H1 (cell line): ENCODE results near the gene PRMT2.

Experiments
- CBX8 ChIP-seq: fragments of 300-800, 300-1000 bp; sonication (generic); IDR thresholded peaks from 2 replicates; pipeline ENCODE4 v1.7.1; 2016; ENCODE audit warnings: low read depth, low read length, borderline replicate concordance
- CHD1 ChIP-seq: IDR thresholded peaks from 2 replicates; pipeline ENCODE4 v1.6.1; 2012; ENCODE audit warnings: low read depth, low read length, improper control_type of control experiment
- CTCF ChIP-seq, 3 experiments: IDR thresholded peaks; 1 replicate in 2 of 3; 2 replicates in 1 of 3; pipeline versions ENCODE4 v1.5.1 to v1.6.1; 2011; ENCODE audit warnings: low read length in 3 of 3, mild to moderate bottlenecking in 3 of 3, inconsistent platforms in 2 of 3, low read depth in 1 of 3, moderate library complexity in 1 of 3; ENCODE audit not compliant: insufficient read depth in 1 of 3; ENCODE audit errors: control extremely low read depth in 1 of 3
- MAX ChIP-seq: IDR thresholded peaks from 2 replicates; pipeline ENCODE4 v1.6.1; 2012; ENCODE audit warnings: inconsistent platforms
- POLR2A ChIP-seq, 2 experiments: IDR thresholded peaks; 1 replicate in 1 of 2; 2 replicates in 1 of 2; pipeline ENCODE4 v1.6.1; 2011; ENCODE audit warnings: low read depth in 2 of 2, low read length in 2 of 2, mild to moderate bottlenecking in 2 of 2; ENCODE audit errors: control extremely low read depth in 1 of 2
- POLR2AphosphoS5 ChIP-seq: IDR thresholded peaks from 2 replicates; pipeline ENCODE4 v1.6.1; 2011; ENCODE audit warnings: low read depth, low read length
- SUZ12 ChIP-seq: fragments of 200-600 bp; sonication (generic); IDR thresholded peaks from 2 replicates; pipeline ENCODE4 v1.6.1; 2012; ENCODE audit warnings: mild to moderate bottlenecking, inconsistent platforms, low read length, moderate library complexity, mixed read lengths
- USF2 ChIP-seq: IDR thresholded peaks from 2 replicates; pipeline ENCODE4 v1.6.1; 2011; ENCODE audit warnings: low read length, improper control_type of control experiment
- ZNF274 ChIP-seq: IDR thresholded peaks from 2 replicates; pipeline ENCODE4 v1.7.0; 2012; ENCODE audit warnings: low read length, borderline replicate concordance; ENCODE audit errors: extremely low read depth

- TF ChIP-seq CBX8, result no peak
- no peak for TF ChIP-seq CTCF (IDR thresholded peaks at IDR 0.05; ENCODE audit: control extremely low read depth in 1 of 3, insufficient read depth in 1 of 3, low read depth in 1 of 3, low read length in 3 of 3)
- TF ChIP-seq POLR2A (IDR thresholded peaks at IDR 0.05; ENCODE audit: control extremely low read depth in 1 of 2, low read depth in 2 of 2, low read length in 2 of 2), result no peak
- no peak for TF ChIP-seq SUZ12
- TF ChIP-seq ZNF274, result no peak
- no peak for TF ChIP-seq CHD1
- no peak for TF ChIP-seq MAX
- TF ChIP-seq USF2, result no peak
- TF ChIP-seq POLR2AphosphoS5, result no peak
Observed at GRCh38 chr21:46668381-46668780, 32.9 kb downstream of the PRMT2 start.
